ENCODE measurements around the gene EVC2.

Gene EVC2

DNA sequence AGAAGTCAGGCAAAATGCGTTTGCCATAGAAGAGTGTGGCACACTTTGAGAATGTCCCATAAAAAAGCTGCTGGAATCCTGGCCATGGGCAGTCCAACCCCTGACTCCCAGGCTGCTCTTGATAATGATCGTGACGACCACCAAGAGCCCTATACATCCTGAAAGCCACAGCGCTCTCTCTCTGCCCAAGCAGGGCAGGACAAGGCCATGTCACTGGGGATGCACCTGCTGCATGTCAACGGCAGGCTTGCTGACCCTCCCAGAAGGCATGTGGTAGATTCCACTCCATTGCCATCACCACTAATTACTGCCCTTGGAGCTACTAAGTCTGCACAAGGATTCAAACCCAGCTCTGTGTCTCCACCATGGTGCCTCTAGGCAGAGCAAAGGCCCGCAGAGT lies 144.5 kb downstream of the EVC2 start:
- H3K27ac ChIP-seq (replicated peaks; ENCODE audit: low read length), result no peak overlapping the region
- H3K23ac ChIP-seq (ENCODE audit: low read depth, low read length, poor library complexity), result no peak overlapping the region
- no peak overlapping the region for H2AK5ac ChIP-seq (ENCODE audit: low read depth, low read length)
- no peak overlapping the region for H4K8ac ChIP-seq (ENCODE audit: low read depth, low read length)
- H3K4me2 ChIP-seq (ENCODE audit: insufficient read depth, low read length, poor library complexity, severe bottlenecking), result no peak overlapping the region
- H3K4ac ChIP-seq (ENCODE audit: low read length), result no peak overlapping the region
- no peaks in the 10 kb centered on the region for H3K79me1 ChIP-seq (ENCODE audit: low read depth, low read length)
- H3K36me3 ChIP-seq (replicated peaks in 1 of 2; ENCODE audit: control insufficient read depth in 2 of 2, insufficient read depth in 2 of 2, low read length in 2 of 2), result peaks cover 0 to 10% of the 10 kb centered on the region in 2 donors
- no peak overlapping the region for H4K91ac ChIP-seq (ENCODE audit: low read depth, low read length, poor library complexity)
- no peak overlapping the region for H2BK120ac ChIP-seq (ENCODE audit: low read depth, low read length)
- no peak for DNase-seq (ENCODE audit: low spot score)
- H2BK12ac ChIP-seq (ENCODE audit: low read length), result no peak overlapping the region
- no peak overlapping the region for H3K18ac ChIP-seq (ENCODE audit: low read length)
- H3K27me3 ChIP-seq (ENCODE audit: control insufficient read depth in 3 of 3, insufficient read depth in 3 of 3, low read depth in 1 of 3, low read length in 3 of 3), result no peaks in the 10 kb centered on the region
- H3K9me3 ChIP-seq (replicated peaks in 1 of 2; ENCODE audit: control insufficient read depth in 2 of 2, insufficient read depth in 1 of 2, low read depth in 1 of 2, low read length in 2 of 2), result no peaks in the 10 kb centered on the region
- H3K9ac ChIP-seq (ENCODE audit: low read depth, low read length, poor library complexity), result no peak overlapping the region
- H2AFZ ChIP-seq (ENCODE audit: low read length), result no peak overlapping the region
- no peak overlapping the region for H3K14ac ChIP-seq (ENCODE audit: low read length)
- H3K4me3 ChIP-seq (ENCODE audit: low read length in 2 of 2), result no peak overlapping the region
- WGBS, 2 donors (ENCODE audit: extremely low coverage in 2 of 2, insufficient read length in 2 of 2, insufficient replicate concordance in 1 of 2), result no CpG with 5 or more reads among the region's 6 CpGs
- H2BK5ac ChIP-seq (ENCODE audit: low read length), result no peak overlapping the region
- no peaks in the 10 kb centered on the region for H3K4me1 ChIP-seq (ENCODE audit: control insufficient read depth in 2 of 2, insufficient read depth in 1 of 2, low read depth in 1 of 2, low read length in 2 of 2)
- H2BK15ac ChIP-seq (ENCODE audit: low read length), result no peak overlapping the region

DNA sequence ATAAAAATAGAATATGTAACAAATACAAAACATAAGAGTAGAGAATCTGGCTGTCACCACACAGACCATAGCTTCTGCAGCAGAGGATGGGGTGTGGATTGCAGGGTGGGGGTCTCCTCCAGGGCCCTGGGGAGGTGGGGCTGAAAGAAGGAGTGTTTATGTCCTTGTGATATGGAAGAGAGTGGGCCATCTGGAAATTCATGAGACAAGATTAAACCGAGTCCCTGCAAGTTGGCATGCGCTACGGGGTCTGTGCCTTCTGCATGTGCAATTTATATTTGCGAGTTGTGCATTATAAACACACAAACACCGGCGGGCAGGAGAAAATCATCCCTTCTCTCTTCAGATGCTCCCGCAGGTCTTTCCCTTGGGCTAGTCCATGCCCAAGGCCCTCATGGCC lies 145.9 kb downstream of the EVC2 start:
- no peaks in the 10 kb centered on the region for H3K4me1 ChIP-seq (ENCODE audit: control insufficient read depth in 2 of 2, insufficient read depth in 1 of 2, low read depth in 1 of 2, low read length in 2 of 2)
- H3K4me3 ChIP-seq (ENCODE audit: low read length in 2 of 2), result no peak overlapping the region
- no CpG with 5 or more reads among the region's 7 CpGs for WGBS, 2 donors (ENCODE audit: extremely low coverage in 2 of 2, insufficient read length in 2 of 2, insufficient replicate concordance in 1 of 2)

GRCh38 chr4:5561286-5561685 lies 147.1 kb downstream of the EVC2 start:
- Histone ChIP-seq H2BK15ac (ENCODE audit: low read length) (no peak overlapping the region), H2AFZ (ENCODE audit: low read length) (no peak overlapping the region), H3K4me3 (ENCODE audit: low read length in 2 of 2) (no peak overlapping the region), H3K9ac (ENCODE audit: low read depth, low read length, poor library complexity) (no peak overlapping the region), H3K4ac (ENCODE audit: low read length) (no peak overlapping the region), H3K36me3 (replicated peaks in 1 of 2; ENCODE audit: control insufficient read depth in 2 of 2, insufficient read depth in 2 of 2, low read length in 2 of 2) (peaks cover 0 to 9% of the 10 kb centered on the region in 2 donors), H3K4me2 (ENCODE audit: insufficient read depth, low read length, poor library complexity, severe bottlenecking) (no peak overlapping the region), H3K14ac (ENCODE audit: low read length) (no peak overlapping the region), H3K9me3 (replicated peaks in 1 of 2; ENCODE audit: control insufficient read depth in 2 of 2, insufficient read depth in 1 of 2, low read depth in 1 of 2, low read length in 2 of 2) (no peaks in the 10 kb centered on the region), H2BK5ac (ENCODE audit: low read length) (no peak overlapping the region), H3K23ac (ENCODE audit: low read depth, low read length, poor library complexity) (no peak overlapping the region), H3K27ac (replicated peaks; ENCODE audit: low read length) (no peak overlapping the region), H4K91ac (ENCODE audit: low read depth, low read length, poor library complexity) (no peak overlapping the region), H2BK12ac (ENCODE audit: low read length) (no peak overlapping the region), H3K18ac (ENCODE audit: low read length) (no peak overlapping the region), H2BK120ac (ENCODE audit: low read depth, low read length) (no peak overlapping the region), H3K27me3 (ENCODE audit: control insufficient read depth in 3 of 3, insufficient read depth in 3 of 3, low read depth in 1 of 3, low read length in 3 of 3) (no peaks in the 10 kb centered on the region), H4K8ac (ENCODE audit: low read depth, low read length) (no peak overlapping the region), H3K4me1 (ENCODE audit: control insufficient read depth in 2 of 2, insufficient read depth in 1 of 2, low read depth in 1 of 2, low read length in 2 of 2) (no peaks in the 10 kb centered on the region), H2AK5ac (ENCODE audit: low read depth, low read length) (no peak overlapping the region), H3K79me1 (ENCODE audit: low read depth, low read length) (no peaks in the 10 kb centered on the region)
- WGBS, 2 donors (ENCODE audit: extremely low coverage in 2 of 2, insufficient read length in 2 of 2, insufficient replicate concordance in 1 of 2), result no CpG with 5 or more reads among the region's 4 CpGs
- DNase-seq (ENCODE audit: low spot score), result no peak

More for the DNA sequence above, 145.9 kb downstream of the EVC2 start:
- no peak overlapping the region for H2BK12ac ChIP-seq (ENCODE audit: low read length)
- H2BK5ac ChIP-seq (ENCODE audit: low read length), result no peak overlapping the region
- no peak overlapping the region for H3K9ac ChIP-seq (ENCODE audit: low read depth, low read length, poor library complexity)
- no peak overlapping the region for H3K4me2 ChIP-seq (ENCODE audit: insufficient read depth, low read length, poor library complexity, severe bottlenecking)
- DNase-seq (ENCODE audit: low spot score), result no peak
- no peak overlapping the region for H4K8ac ChIP-seq (ENCODE audit: low read depth, low read length)
- no peak overlapping the region for H2AK5ac ChIP-seq (ENCODE audit: low read depth, low read length)
- no peak overlapping the region for H2BK15ac ChIP-seq (ENCODE audit: low read length)
- H3K27ac ChIP-seq (replicated peaks; ENCODE audit: low read length), result no peak overlapping the region
- no peak overlapping the region for H4K91ac ChIP-seq (ENCODE audit: low read depth, low read length, poor library complexity)
- no peak overlapping the region for H3K18ac ChIP-seq (ENCODE audit: low read length)
- H3K79me1 ChIP-seq (ENCODE audit: low read depth, low read length), result no peaks in the 10 kb centered on the region
- H3K4ac ChIP-seq (ENCODE audit: low read length), result no peak overlapping the region
- H2AFZ ChIP-seq (ENCODE audit: low read length), result no peak overlapping the region
- H3K9me3 ChIP-seq (replicated peaks in 1 of 2; ENCODE audit: control insufficient read depth in 2 of 2, insufficient read depth in 1 of 2, low read depth in 1 of 2, low read length in 2 of 2), result no peaks in the 10 kb centered on the region
- H2BK120ac ChIP-seq (ENCODE audit: low read depth, low read length), result no peak overlapping the region
- H3K23ac ChIP-seq (ENCODE audit: low read depth, low read length, poor library complexity), result no peak overlapping the region
- H3K27me3 ChIP-seq (ENCODE audit: control insufficient read depth in 3 of 3, insufficient read depth in 3 of 3, low read depth in 1 of 3, low read length in 3 of 3), result no peaks in the 10 kb centered on the region
- peaks cover 0 to 9% of the 10 kb centered on the region in 2 donors for H3K36me3 ChIP-seq (replicated peaks in 1 of 2; ENCODE audit: control insufficient read depth in 2 of 2, insufficient read depth in 2 of 2, low read length in 2 of 2)
- H3K14ac ChIP-seq (ENCODE audit: low read length), result no peak overlapping the region

DNA sequence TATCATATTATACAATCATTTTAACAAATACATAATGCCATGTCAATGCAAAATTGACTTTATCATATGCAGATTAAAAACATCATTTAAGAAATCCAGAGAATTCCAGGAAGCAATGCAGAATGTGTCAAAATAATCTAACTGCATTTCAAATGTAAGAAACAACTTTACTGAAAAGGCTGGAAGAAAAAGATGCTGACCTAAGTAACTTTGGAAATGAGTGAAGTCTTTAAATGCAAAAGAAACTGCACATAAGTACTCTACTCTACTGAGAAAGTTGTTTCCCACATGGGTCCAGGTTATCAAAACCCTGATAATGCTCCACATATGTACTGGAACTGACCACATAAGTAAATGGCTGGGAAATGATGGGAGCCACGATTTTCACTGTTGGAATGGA lies 149.9 kb downstream of the EVC2 start:
- no peak overlapping the region for H3K23ac ChIP-seq (ENCODE audit: low read depth, low read length, poor library complexity)
- H3K27me3 ChIP-seq (ENCODE audit: control insufficient read depth in 3 of 3, insufficient read depth in 3 of 3, low read depth in 1 of 3, low read length in 3 of 3), result no peaks in the 10 kb centered on the region
- no peak overlapping the region for H3K4me2 ChIP-seq (ENCODE audit: insufficient read depth, low read length, poor library complexity, severe bottlenecking)
- no peak overlapping the region for H2AFZ ChIP-seq (ENCODE audit: low read length)
- no peak overlapping the region for H2AK5ac ChIP-seq (ENCODE audit: low read depth, low read length)
- no peak overlapping the region for H3K9ac ChIP-seq (ENCODE audit: low read depth, low read length, poor library complexity)
- DNase-seq (ENCODE audit: low spot score), result no peak
- no peak overlapping the region for H4K91ac ChIP-seq (ENCODE audit: low read depth, low read length, poor library complexity)
- H3K36me3 ChIP-seq (replicated peaks in 1 of 2; ENCODE audit: control insufficient read depth in 2 of 2, insufficient read depth in 2 of 2, low read length in 2 of 2), result peaks cover 0 to 6% of the 10 kb centered on the region in 2 donors
- no peak overlapping the region for H2BK5ac ChIP-seq (ENCODE audit: low read length)
- H3K9me3 ChIP-seq (replicated peaks in 1 of 2; ENCODE audit: control insufficient read depth in 2 of 2, insufficient read depth in 1 of 2, low read depth in 1 of 2, low read length in 2 of 2), result no peaks in the 10 kb centered on the region
- no peak overlapping the region for H2BK120ac ChIP-seq (ENCODE audit: low read depth, low read length)
- no peak overlapping the region for H3K27ac ChIP-seq (replicated peaks; ENCODE audit: low read length)
- no peak overlapping the region for H4K8ac ChIP-seq (ENCODE audit: low read depth, low read length)
- H3K4me3 ChIP-seq (ENCODE audit: low read length in 2 of 2), result no peak overlapping the region
- no peaks in the 10 kb centered on the region for H3K4me1 ChIP-seq (ENCODE audit: control insufficient read depth in 2 of 2, insufficient read depth in 1 of 2, low read depth in 1 of 2, low read length in 2 of 2)
- no peak overlapping the region for H2BK15ac ChIP-seq (ENCODE audit: low read length)
- no peak overlapping the region for H3K18ac ChIP-seq (ENCODE audit: low read length)
- H3K14ac ChIP-seq (ENCODE audit: low read length), result no peak overlapping the region
- H3K4ac ChIP-seq (ENCODE audit: low read length), result no peak overlapping the region
- WGBS, 2 donors (ENCODE audit: extremely low coverage in 2 of 2, insufficient read length in 2 of 2, insufficient replicate concordance in 1 of 2), result no CpG with 5 or more reads among the region's 1 CpG
- no peak overlapping the region for H2BK12ac ChIP-seq (ENCODE audit: low read length)
- H3K79me1 ChIP-seq (ENCODE audit: low read depth, low read length), result no peaks in the 10 kb centered on the region

Measured in neuronal stem cell (in vitro differentiated cells).